DMS 273 (cell line): ENCODE data around the gene FCRL6.

Experiments
- DNase-seq: peaks from one replicate; lab custom pipeline; 2025; ENCODE audit not compliant: unreplicated experiment; lab: John Stamatoyannopoulos, UW

FCRL6 gene, protein sequence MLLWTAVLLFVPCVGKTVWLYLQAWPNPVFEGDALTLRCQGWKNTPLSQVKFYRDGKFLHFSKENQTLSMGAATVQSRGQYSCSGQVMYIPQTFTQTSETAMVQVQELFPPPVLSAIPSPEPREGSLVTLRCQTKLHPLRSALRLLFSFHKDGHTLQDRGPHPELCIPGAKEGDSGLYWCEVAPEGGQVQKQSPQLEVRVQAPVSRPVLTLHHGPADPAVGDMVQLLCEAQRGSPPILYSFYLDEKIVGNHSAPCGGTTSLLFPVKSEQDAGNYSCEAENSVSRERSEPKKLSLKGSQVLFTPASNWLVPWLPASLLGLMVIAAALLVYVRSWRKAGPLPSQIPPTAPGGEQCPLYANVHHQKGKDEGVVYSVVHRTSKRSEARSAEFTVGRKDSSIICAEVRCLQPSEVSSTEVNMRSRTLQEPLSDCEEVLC

DNA sequence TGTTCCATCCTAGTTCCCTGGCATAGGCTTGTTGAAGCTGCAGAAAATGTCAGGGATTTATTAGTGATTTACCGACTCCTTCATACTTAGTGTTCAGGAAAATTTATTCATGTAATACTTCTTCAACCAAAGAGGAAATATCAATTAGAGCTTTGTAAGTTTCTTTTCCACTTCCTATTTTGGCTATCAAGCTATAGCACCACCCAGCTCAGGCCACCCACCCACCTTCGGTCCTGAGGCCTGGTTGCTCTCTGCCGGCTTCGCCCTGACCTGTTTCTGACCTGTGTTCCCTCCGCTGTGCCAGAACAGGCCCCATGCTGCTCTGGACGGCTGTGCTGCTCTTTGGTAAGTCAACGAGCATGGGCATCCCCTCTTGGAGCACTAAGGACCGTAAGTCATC, at the start of gene FCRL6:
Gene FCRL6 (plus strand): TSS at position 250 of the 400 bp plus-strand sequence. CDS start 65 bp downstream, at position 315.
- DNase-seq = no peak

DNA sequence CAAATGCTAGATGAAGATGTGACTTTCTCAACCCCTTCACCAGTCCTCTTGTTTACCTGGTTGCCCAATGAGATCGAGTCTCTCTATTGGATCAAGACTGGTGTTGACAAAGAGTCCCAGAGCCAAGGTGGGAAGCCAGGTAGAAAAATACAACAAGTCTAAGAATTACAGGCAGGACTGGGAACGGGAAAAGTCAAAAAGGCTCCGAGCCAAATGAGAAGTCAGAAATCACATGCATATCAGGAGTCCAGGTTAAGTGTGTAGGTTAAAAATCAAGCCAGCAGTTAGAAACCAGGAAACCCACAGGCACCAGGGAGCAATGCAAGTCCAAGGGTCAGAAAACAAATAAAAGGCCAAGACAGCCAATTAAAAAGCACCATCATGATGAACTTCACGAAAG, 48.8 kb upstream of the FCRL6 start:
- no peak for DNase-seq

DNA sequence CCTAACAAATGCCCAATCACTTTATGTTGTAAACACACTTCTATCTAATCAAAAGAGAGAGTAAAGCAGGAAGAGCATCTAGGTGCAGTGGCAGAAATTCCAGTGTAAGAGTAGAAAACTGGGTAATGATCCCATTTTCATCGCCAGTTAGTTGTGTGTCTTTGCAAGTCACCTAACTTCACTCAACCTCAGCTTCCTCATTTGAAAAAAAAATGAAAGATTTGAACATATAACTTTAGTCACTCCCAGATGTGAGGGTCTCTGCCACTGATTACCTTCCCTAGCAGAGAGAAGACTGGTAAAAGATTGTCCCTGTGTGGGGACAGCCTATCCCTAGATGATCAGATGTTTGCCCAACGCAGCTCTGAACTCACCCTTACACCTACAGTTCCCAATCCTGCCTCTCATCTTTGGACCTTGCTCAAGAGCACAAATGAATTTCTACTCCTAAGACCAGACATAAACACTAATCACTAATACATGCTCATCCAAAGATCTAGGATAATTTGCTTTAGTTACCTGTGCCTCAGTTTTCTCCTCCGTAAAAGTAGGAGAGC, 46.6 kb upstream of the FCRL6 start:
- DNase-seq = no peak

DNA sequence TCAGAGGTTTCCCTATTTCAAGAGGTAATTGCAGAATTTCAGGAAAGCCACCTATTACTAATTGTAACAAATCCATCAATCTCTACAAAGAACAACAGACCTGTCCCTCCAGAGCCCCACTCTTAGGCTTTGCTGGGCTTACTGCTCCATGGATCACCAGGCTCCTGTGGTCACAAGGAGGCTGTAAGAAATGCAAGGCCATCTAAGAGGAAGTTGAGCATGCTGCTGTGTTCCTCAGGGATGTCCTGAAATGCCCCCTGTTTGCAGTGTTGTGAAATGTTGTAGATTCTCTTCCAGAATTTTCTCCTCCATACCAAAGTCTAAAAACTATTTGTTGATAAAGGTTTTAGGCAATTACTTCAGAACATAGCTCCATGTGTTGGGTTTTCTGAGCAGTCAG, 45.8 kb upstream of the FCRL6 start:
- no peak for DNase-seq

DNA sequence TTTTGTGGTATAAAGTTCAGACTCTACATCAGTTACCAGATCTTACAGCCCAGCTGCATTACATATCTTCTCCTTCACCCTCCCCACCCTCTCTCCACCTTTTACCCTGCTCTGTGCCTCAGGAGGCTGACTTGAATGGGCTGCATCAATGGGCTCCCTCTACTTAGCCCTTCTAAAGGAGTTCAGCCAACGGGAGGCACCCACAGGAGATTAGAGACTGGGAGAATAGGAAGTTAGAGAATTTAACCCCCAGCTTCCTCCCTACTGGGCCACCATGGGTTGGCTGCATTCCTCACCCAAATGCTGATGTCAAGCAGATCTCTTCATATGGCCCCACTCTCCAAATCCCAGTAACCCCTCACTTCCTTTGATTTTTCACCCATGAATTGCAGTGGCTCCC, 38.5 kb upstream of the FCRL6 start:
- DNase-seq = no peak

DNA sequence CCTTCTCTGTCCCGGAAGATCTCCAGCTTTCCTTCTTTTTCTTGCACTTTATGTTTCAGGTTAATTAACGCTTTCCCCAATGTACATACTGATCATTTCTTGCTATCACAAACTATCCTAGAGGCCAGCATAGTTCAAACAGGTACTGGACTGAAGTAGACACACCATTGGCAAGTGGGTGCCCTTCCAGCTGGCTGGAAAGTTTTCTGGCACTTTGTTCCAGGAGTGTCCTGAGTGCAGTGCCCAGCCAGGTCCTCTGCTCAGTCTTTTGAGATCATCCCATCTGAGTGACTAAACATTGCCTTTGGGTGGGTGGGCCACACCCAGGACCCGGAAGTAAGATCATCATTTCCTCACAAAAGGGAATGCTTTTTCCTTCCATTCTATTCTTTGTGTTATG, 36.4 kb upstream of the FCRL6 start:
- DNase-seq = no peak

DNA sequence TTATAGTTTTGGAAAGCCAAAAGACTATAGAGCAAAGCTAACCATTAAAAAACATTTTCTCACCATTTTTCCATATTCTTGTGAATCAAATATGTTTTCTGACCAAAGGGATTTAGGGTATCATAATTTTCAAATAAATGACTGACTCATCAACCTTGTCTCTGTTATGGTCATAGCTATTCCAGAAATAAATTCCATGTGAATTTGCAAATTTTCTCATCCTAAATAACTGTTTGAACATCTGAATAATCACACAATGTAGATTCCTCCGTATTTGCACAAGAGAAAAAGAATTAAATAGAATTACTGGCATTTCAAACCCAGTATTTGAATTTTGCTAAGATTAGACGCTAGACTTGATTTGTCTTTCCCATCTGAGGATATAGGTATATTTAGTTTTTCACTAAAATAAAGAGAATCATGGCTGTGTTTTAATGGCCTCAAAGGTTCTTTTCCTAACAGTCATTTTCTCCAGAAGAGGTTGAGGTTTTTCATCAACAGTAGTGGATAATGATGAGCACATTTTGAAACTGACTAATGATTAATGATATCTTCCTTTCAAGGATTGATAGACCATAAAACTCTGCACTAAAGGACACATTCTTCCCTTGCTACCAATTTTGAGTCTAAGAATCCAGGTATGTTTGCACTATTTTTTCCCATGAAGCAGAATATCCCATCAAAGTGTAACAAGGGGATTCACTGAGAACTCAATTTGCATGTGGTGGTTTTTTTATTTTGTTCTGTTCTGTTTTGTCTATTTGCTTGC, 30.8 kb upstream of the FCRL6 start:
- no peak for DNase-seq

DNA sequence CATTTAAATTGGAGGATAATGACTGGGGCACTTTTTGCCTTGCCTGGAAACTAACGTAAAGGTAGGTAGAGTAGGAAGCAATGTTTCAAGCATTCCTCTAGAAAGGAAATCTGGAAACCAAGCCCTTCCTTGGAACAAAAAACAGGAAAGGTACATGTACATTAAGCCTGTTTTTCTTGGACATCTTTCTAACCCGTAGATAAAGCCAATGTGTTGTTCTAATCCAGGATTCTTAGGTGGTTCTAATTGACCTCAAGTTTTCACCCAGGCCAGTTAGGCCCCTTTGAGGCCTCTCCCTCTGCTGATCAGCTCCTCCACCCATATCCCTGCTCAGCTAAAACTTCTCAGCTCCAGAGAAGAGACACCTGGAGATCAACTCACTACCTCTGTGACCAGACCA, 27.7 kb upstream of the FCRL6 start:
- no peak for DNase-seq

DNA sequence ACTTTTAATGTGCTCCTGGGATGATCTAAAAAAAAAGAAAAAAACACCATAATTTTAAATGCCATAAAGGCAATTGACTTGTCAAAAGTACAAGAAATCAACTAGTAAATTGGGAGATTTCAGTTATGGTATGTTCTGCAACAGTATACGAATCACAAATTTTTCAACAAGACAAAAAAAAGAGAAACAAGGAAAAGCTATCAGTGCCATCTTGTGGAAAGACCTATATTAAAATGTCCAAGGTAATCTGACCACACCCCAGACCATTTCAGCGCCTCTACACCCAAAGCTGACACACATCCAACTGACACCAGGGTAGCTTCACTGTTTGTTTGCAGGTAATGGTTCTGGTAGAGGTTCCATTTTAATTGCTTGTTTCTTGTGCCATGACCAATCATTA, 26.4 kb upstream of the FCRL6 start:
- DNase-seq = no peak

DNA sequence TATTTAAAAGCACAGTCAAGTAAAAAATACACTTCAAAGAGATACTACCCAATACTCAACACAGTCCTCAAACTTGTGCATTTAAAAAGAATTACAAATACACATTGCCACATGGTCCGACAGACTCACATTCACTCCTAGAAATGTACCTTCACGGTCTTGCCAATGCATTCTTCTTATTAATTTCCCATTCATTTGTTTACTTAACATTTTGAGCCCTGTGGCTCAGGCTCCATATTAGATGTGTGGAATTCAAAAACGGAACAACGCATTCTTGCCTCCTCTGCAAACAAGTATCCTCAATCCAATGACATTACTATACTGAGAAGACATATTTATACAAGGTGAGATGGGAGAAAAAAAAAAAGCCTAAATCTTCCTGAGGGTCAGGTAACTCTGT, 23.9 kb upstream of the FCRL6 start:
- no peak for DNase-seq

DNA sequence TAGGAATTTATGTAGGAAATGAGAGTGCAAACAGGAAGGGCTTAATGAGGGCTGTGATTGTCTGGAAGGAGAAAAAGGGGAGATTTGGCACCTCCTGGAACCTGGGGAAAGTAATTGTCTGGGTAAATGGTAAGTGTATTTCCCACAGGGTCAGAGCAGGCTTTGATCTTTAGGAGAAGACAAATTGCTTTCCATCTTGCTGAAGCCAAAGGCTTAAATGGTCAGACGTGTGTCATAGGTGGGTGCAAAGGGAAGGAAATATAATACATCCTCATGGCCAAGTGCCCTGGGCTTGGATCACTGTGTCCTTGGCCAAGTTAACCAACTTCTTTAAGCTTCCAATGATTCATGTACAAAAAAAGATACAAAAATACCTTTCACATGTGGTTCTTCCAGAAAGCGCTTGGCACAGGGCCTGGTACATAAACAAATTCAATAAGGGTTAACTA, 22.7 kb upstream of the FCRL6 start:
- no peak for DNase-seq

DNA sequence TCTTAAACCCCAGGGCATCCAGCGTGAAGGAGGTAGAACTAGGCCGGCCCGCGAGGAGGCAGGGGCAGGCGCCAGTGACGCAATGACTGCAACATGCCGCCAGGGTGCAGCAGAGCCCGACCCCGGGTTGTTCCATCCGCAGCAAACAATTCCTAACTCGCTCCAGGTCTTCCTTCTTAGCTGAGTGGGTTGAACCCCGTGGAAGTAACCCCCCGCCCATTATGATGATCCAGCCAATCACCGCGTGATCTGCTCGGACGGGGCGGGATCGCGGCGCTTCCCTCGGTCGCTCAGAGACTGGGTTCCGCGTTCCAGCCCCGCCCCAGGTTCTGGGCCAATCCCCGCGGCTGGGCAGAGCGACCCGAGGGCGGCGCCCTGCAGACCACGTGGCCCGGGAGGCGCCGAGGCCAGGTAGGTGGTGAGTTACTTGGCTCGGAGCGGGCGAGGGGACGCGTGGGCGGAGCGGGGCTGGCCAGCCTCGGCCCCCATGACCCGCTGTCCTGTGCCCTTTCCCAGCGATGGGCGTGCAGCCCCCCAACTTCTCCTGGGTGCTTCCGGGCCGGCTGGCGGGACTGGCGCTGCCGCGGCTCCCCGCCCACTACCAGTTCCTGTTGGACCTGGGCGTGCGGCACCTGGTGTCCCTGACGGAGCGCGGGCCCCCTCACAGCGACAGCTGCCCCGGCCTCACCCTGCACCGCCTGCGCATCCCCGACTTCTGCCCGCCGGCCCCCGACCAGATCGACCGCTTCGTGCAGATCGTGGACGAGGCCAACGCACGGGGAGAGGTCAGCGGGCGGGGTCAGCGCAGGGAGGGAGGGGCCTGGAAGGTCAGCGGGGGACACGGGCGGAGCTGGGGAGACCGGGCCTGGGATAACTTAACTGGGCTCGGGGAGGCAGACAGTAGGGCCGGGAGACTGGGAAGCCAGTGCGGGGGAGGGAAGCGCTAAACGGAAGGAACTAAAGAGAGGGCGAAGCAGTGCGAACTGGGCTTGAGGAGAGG, 21.3 kb upstream of the FCRL6 start, which contains the start of gene DUSP23:
Gene DUSP23 (plus strand): TSS at position 380 of the 1,000 bp plus-strand sequence. CDS start 139 bp downstream, at position 519.
- peak; percentile 99 for DNase-seq

DNA sequence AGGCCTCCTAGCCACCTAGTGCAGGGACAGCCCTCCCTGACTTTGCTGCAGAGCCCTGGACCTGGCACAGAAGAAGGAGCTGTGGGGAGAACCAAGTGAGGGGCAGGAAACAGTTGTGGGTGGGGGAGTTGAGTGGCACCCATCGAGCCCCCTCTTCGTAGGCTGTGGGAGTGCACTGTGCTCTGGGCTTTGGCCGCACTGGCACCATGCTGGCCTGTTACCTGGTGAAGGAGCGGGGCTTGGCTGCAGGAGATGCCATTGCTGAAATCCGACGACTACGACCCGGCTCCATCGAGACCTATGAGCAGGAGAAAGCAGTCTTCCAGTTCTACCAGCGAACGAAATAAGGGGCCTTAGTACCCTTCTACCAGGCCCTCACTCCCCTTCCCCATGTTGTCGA, 20.2 kb upstream of the FCRL6 start:
- no peak for DNase-seq

DNA sequence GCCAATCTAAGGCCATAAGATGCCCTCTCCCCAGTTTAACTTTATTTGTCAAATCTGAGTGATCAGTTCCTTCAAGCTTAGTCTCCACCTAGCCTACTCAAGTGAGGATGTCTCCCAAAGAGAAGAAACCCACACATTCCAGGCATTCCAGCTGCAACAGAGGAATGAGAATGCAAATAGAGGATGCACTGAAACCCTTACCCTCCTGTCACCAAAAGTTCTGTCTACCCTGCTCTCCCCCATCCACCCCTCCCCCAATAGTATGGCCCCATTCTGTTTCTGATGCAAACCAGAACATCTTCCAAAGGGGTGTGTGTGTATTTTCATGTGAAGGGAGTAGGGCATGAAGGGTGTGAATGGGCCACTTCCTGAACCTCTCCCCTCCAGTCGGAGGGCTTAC, 18.4 kb upstream of the FCRL6 start:
- DNase-seq = no peak

DNA sequence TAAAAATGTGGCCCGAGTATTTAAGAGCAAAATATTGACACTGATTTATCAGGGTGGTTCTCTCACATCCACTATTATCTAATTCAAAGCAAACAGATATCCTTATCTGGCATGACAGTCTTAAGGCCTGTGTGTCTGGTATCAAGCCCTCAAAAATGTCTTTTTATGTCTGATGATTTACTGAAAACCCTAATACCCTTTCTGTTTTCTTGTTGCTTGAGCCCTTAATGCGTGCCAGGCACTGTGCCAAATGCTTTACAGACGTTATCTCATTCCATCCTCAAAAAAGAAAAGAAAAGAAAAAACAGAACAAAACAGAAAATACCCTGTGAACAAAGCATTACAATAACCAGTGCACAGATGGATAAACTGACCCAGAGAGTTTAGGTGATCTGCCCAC, 15.7 kb upstream of the FCRL6 start:
- DNase-seq = no peak

DNA sequence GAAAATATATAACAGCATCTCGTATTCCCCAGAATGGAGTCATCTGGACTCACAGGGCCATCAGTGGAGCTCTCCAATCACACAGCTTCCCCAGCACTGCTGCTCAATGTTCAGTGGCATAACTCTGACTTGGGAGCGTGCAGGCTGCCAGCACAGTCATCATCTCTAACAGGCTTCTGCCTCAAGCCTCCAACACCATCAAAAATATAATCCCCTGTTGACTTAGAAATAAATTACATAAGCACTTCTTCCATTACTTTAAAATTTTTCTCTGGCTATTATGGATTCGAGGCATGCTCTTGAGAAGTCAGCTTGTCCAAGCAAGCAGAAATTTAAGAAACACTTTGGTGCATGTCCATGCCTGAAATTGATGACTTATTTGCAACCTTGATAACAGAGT, 15.2 kb upstream of the FCRL6 start:
- DNase-seq = no peak

DNA sequence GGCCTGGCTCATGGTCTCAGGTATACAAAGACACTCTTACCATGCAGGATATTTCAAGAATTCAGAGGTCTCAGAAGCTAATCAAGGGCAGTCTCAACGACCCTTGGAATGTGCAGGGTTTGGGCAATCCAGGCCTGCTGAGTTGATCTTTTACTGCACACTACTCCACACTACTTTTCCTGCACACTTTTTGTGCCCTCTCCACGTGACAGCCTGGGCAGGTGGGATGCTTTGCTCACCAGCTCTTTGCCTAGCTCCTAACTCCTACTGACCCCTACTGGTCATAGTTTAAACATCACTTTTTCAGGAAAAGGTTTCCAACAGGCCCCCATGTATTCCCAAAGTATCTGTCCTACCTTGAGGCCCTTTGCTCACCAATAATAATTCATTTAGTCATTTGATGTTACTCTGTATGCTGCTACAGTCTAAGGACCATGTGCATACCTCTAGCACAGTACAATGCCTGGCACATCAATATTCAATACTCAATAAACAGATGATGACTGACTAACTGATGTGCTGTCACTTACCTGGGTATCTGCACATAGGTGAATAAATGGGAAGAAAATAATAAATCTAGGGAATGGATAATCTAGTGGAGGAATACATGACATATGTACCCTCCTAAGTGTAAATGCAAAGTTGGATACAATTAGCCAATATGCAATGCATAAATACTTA, 11.8 kb upstream of the FCRL6 start:
- peak; percentile 64 for DNase-seq

DNA sequence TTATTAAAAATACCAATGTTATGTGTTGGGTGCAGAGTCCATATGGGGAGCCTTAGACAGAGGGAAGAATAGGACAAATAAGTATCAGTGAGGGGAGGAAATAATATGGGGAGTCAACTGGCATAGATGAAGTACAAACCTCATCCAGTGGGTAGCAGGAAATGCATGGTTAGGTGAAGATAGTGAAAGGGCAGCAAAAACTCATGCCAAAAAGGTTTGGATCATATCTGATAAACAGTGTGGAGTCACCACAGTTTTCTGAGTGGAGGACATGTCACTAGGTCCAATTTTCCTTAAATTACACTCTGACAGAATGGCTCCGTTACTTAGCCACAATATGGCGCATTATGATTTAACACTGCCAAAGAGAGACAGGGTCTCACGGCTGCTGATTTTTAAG, 11.1 kb upstream of the FCRL6 start:
- no peak for DNase-seq

DNA sequence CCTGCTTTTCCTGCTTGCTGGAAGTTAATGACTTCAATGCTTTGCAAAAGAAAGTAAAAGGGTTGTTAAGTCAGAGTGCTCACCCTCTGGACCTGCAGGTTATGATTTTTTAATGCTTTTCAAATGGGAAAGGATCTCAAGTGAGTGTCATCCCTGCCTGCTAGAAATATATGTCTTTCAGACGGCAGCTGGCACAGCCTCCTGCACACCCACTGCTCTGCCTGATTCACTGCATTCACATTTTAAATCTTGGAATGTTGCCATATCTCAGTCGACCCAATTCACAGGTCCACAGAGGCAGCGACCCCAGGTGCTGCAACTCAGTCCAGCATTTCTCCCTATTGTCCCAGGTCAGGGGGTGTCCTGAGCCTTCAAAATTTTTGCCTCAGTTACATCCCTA, 10.7 kb upstream of the FCRL6 start:
- peak; percentile 9 for DNase-seq

DNA sequence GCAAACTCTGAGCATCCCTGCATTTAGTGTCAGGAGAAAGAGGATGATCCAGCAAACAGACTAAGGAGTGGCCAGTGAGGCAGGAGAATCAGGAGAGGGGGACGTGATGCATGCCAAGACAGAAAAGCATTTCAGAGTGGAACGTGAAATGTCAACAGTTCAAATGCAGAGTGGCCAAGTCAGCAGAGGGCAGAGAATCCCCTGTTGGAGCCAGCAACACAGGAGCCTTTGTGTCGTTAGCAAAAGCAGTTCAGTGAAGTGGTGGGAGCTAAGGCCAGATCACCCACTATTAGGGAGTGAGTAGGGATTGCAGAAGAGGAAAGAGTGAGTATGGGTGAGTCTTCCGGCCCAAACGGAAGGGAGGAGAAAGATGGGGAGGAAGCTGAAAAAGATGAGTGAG, 6.6 kb upstream of the FCRL6 start:
- DNase-seq = no peak
